Fibroblast of lung (primary cell): ENCODE measurements around the gene MNAT1.

Source experiments
- CTCF ChIP-seq, 2 donors: IDR thresholded peaks in 1 of 2; conservative IDR thresholded peaks in 1 of 2; 1 replicate in 1 of 2; 2 replicates in 1 of 2; pipeline ENCODE4 v1.5.1; 2011 to 2012; ENCODE audit warnings: low read length in 2 of 2, control low read depth in 1 of 2, inconsistent platforms in 1 of 2, low read depth in 1 of 2, mild to moderate bottlenecking in 1 of 2
- EZH2 ChIP-seq: IDR thresholded peaks from 2 replicates; pipeline ENCODE4 v1.5.1; 2012; ENCODE audit warnings: low read length, control low read depth, mild to moderate bottlenecking; ENCODE audit errors: missing control alignments

- TF ChIP-seq CTCF (conservative IDR thresholded peaks at IDR 0.05 in 1 of 2, IDR thresholded peaks at IDR 0.05 in 1 of 2; ENCODE audit: low read depth in 1 of 2, low read length in 2 of 2), result no peak
- no peak for TF ChIP-seq EZH2
Observed at GRCh38 chr14:60958146-60958545, 223.6 kb downstream of the MNAT1 start.
